B cell (primary cell): ENCODE data around the gene BACH2.

Experiments used
- CTCF ChIP-seq: fragments of 200-600 bp; IDR thresholded peaks from one replicate; pipeline ENCODE4 v1.8.0; 2022; ENCODE audit warnings: antibody characterized with exemption, mild to moderate bottlenecking
- EZH2 ChIP-seq: IDR thresholded peaks from 2 replicates; pipeline ENCODE4 v1.6.1; 2012; ENCODE audit warnings: borderline replicate concordance, low read depth, mild to moderate bottlenecking, moderate library complexity, low read length; ENCODE audit not compliant: insufficient read depth, poor library complexity, severe bottlenecking

GRCh38 chr6:90322976-90323474 is 26.4 kb upstream of the BACH2 start:
- TF ChIP-seq CTCF (no peak), EZH2 (no peak)
